Keratinocyte (primary cell): ENCODE results near the gene LAMA3. TPM values are rescaled to one million over a fixed set of nuclear protein-coding genes. Genes with fewer than 3 reads are reported as not detected.
A peak's percentile ranks its signal among the peaks of the same experiment; 100 is the strongest.

Experiments used
- DNase-seq: peaks from one replicate; pipeline ENCODE4 v3.0.0-alpha.2; 2011; ENCODE audit warnings: low read depth, missing footprints, low spot score
- FAIRE-seq: peaks from 2 replicates; lab custom pipeline; 2011; peaks lifted over from hg19 to GRCh38; lab: Jason Lieb, UNC
- H2AFZ ChIP-seq: 2 replicates; pipeline ENCODE4 v1.6.0; 2012; ENCODE audit warnings: low read length, control low read depth, inconsistent platforms; ENCODE audit not compliant: control insufficient read depth
- H3K27ac ChIP-seq: 2 replicates; pipeline ENCODE4 v1.5.1; 2011; ENCODE audit warnings: low read length; ENCODE audit not compliant: control insufficient read depth, insufficient read depth
- H3K27me3 ChIP-seq: 3 replicates; pipeline ENCODE4 v1.6.0; 2011; ENCODE audit warnings: low read length; ENCODE audit not compliant: control insufficient read depth, insufficient read depth; ENCODE audit errors: extremely low read depth
- H3K36me3 ChIP-seq, 2 experiments: 2 replicates in 1 of 2; 3 replicates in 1 of 2; pipeline ENCODE4 v1.5.1; 2011; ENCODE audit warnings: low read length in 2 of 2, mild to moderate bottlenecking in 1 of 2; ENCODE audit not compliant: control insufficient read depth in 2 of 2, insufficient read depth in 2 of 2; ENCODE audit errors: extremely low read depth in 1 of 2
- H3K4me1 ChIP-seq: 3 replicates; pipeline ENCODE4 v1.5.1; 2011; ENCODE audit warnings: low read length; ENCODE audit not compliant: control insufficient read depth, insufficient read depth; ENCODE audit errors: extremely low read depth
- H3K4me2 ChIP-seq: 3 replicates; pipeline ENCODE4 v1.6.0; 2011; ENCODE audit warnings: low read depth, low read length; ENCODE audit not compliant: control insufficient read depth, insufficient read depth; ENCODE audit errors: extremely low read depth
- H3K4me3 ChIP-seq, 3 experiments: fragments of 200-600 bp in 1 of 3; sonication (generic) in 1 of 3; 2 replicates in 2 of 3; 3 replicates in 1 of 3; pipeline ENCODE4 v1.5.1; 2011 to 2016; ENCODE audit warnings: low read length in 3 of 3, mild to moderate bottlenecking in 3 of 3, control low read depth in 2 of 3, inconsistent platforms in 1 of 3, low read depth in 1 of 3, mixed read lengths in 1 of 3, mixed run types in 1 of 3, moderate library complexity in 1 of 3; ENCODE audit not compliant: control insufficient read depth in 2 of 3, insufficient read depth in 2 of 3; ENCODE audit errors: extremely low read depth in 1 of 3
- H3K79me2 ChIP-seq: 2 replicates; pipeline ENCODE4 v1.6.0; 2012; ENCODE audit warnings: low read length; ENCODE audit not compliant: control insufficient read depth, insufficient read depth
- H3K9ac ChIP-seq: 3 replicates; pipeline ENCODE4 v1.6.0; 2011; ENCODE audit warnings: low read length; ENCODE audit not compliant: control insufficient read depth, insufficient read depth; ENCODE audit errors: extremely low read depth
- H3K9me1 ChIP-seq: 3 replicates; pipeline ENCODE4 v1.6.0; 2011; ENCODE audit warnings: low read length; ENCODE audit not compliant: control insufficient read depth, insufficient read depth; ENCODE audit errors: extremely low read depth
- H3K9me3 ChIP-seq: 2 replicates; pipeline ENCODE4 v1.5.1; 2012; ENCODE audit warnings: low read depth, low read length; ENCODE audit not compliant: control insufficient read depth
- H4K20me1 ChIP-seq: 3 replicates; pipeline ENCODE4 v1.6.0; 2011; ENCODE audit warnings: low read length; ENCODE audit not compliant: control insufficient read depth, insufficient read depth; ENCODE audit errors: extremely low read depth
- EZH2 ChIP-seq: IDR thresholded peaks from one replicate; pipeline ENCODE4 v1.6.1; 2012; ENCODE audit warnings: inconsistent platforms, mild to moderate bottlenecking, low read length, moderate library complexity
- dilution Hi-C: fragments of 300-500 bp; cut with MboI; formaldehyde crosslinking; loops from one replicate; pipeline ENCODE4 v1.7.0; 2020; ENCODE audit warnings: low sequenced_read_pairs; ENCODE audit not compliant: extremely low pct_ligation_motif_present
- polyA plus RNA-seq, 5 experiments: library from polyadenylated mRNA; depleted of rRNA in 3 of 5; stranded (reverse) in 3 of 5; stranded (forward) in 1 of 5; unstranded in 1 of 5; fragments of >200 nt; gene quantifications; 1 replicate in 1 of 5; 2 replicates in 3 of 5; 3 replicates in 1 of 5; pipeline versions ENCODE4 v1.2.1 to v1.2.3, GENCODE V29; 2011 to 2012; ENCODE audit warnings: missing spikeins in 2 of 5, low read depth in 1 of 5, low replicate concordance in 1 of 5
- TF ChIP-seq, protein P1 (sequence below), 3 experiments: IDR thresholded peaks in 1 of 3; conservative IDR thresholded peaks in 1 of 3; optimal IDR thresholded peaks in 1 of 3; 2 replicates in 2 of 3; 3 replicates in 1 of 3; pipeline versions ENCODE3 to v1.5.1; 2011; ENCODE audit warnings: low read length in 3 of 3, mild to moderate bottlenecking in 3 of 3, moderate library complexity in 2 of 3, control low read depth in 1 of 3, inconsistent platforms in 1 of 3; ENCODE audit not compliant: insufficient read depth in 2 of 3; ENCODE audit errors: extremely low read depth in 1 of 3

Gene LAMA3
- polyA plus RNA-seq, 1 donor (not counting 4 experiments of a cell fraction or from before 2014, with no cell fraction given): 1,944 TPM

- peaks cover 10% of the 10 kb centered on the region for H4K20me1 ChIP-seq
- dilution Hi-C loops: no loop called here
- no peaks in the 10 kb centered on the region for H3K9me3 ChIP-seq
- TF ChIP-seq, protein P1, sequence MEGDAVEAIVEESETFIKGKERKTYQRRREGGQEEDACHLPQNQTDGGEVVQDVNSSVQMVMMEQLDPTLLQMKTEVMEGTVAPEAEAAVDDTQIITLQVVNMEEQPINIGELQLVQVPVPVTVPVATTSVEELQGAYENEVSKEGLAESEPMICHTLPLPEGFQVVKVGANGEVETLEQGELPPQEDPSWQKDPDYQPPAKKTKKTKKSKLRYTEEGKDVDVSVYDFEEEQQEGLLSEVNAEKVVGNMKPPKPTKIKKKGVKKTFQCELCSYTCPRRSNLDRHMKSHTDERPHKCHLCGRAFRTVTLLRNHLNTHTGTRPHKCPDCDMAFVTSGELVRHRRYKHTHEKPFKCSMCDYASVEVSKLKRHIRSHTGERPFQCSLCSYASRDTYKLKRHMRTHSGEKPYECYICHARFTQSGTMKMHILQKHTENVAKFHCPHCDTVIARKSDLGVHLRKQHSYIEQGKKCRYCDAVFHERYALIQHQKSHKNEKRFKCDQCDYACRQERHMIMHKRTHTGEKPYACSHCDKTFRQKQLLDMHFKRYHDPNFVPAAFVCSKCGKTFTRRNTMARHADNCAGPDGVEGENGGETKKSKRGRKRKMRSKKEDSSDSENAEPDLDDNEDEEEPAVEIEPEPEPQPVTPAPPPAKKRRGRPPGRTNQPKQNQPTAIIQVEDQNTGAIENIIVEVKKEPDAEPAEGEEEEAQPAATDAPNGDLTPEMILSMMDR (optimal IDR thresholded peaks at IDR 0.05 in 1 of 3, IDR thresholded peaks at IDR 0.05 in 1 of 3, conservative IDR thresholded peaks at IDR 0.05 in 1 of 3; ENCODE audit: extremely low read depth in 1 of 3, insufficient read depth in 2 of 3, low read length in 3 of 3): no peak
- no peak for DNase-seq
- H3K9me1 ChIP-seq: no peaks in the 10 kb centered on the region
- H3K9ac ChIP-seq: no peak overlapping the region
- no peaks in the 10 kb centered on the region for H3K79me2 ChIP-seq
- H3K4me3 ChIP-seq: no peak overlapping the region
- no peak for FAIRE-seq
- H3K36me3 ChIP-seq: peaks cover 39 to 72% of the 10 kb centered on the region in 2 experiments
- H3K27ac ChIP-seq: peak overlapping the region; percentile 10
- no peaks in the 10 kb centered on the region for H3K27me3 ChIP-seq
- no peak overlapping the region for H2AFZ ChIP-seq
- no peak overlapping the region for H3K4me2 ChIP-seq
- no peaks in the 10 kb centered on the region for H3K4me1 ChIP-seq
These were observed 244.2 kb downstream of the LAMA3 start for GRCh38 chr18:23933407-23933806.

DNA sequence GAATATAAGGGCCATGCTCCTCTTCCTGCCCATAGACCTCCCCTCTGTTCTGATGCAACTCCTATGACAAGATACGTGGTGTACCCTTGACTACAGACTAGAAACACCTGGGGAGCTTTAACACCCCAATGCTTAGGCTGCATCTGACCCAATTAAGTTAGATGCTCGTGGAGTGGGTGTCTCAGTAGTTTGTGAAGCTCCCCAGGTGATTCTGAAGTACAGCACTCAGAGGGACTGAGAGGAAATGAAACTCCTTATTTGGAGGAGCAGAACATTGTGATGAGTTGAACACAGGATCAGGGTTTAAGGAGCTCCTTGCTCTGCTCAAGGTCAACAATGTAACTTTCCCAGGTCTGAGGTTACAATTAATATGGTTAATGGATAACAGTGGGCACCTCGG, 245.0 kb downstream of the LAMA3 start:
- no peaks in the 10 kb centered on the region for H3K27me3 ChIP-seq
- no peak overlapping the region for H3K4me2 ChIP-seq
- FAIRE-seq (peak; percentile 26), DNase-seq (no peak)
- no peak overlapping the region for H3K4me3 ChIP-seq
- H4K20me1 ChIP-seq: peaks cover 10% of the 10 kb centered on the region
- TF ChIP-seq EZH2: no peak
- TF ChIP-seq, protein P1 (optimal IDR thresholded peaks at IDR 0.05 in 1 of 3, IDR thresholded peaks at IDR 0.05 in 1 of 3, conservative IDR thresholded peaks at IDR 0.05 in 1 of 3; ENCODE audit: extremely low read depth in 1 of 3, insufficient read depth in 2 of 3, low read length in 3 of 3): no peak
- H3K9me3 ChIP-seq: no peaks in the 10 kb centered on the region
- no peak overlapping the region for H3K27ac ChIP-seq
- H3K9me1 ChIP-seq: no peaks in the 10 kb centered on the region
- no peaks in the 10 kb centered on the region for H3K79me2 ChIP-seq
- H2AFZ ChIP-seq: no peak overlapping the region
- dilution Hi-C loops: no loop called here
- peaks cover 41 to 70% of the 10 kb centered on the region in 2 experiments for H3K36me3 ChIP-seq
- H3K9ac ChIP-seq: no peak overlapping the region
- H3K4me1 ChIP-seq: no peaks in the 10 kb centered on the region
